K562 (cell line): ENCODE results near the gene ARIH1. TPM values are rescaled to one million over a fixed set of nuclear protein-coding genes. Genes with fewer than 3 reads are reported as not detected.

ENCODE experiments used
- CCNT2 ChIP-seq: IDR thresholded peaks from 2 replicates; pipeline ENCODE4 v1.6.1; 2011; ENCODE audit warnings: borderline replicate concordance, low read depth, mild to moderate bottlenecking, moderate library complexity, mixed read lengths, low read length; ENCODE audit not compliant: insufficient read length; ENCODE audit errors: extremely low read depth
- CTCF ChIP-seq, 3 experiments: IDR thresholded peaks in 2 of 3; conservative IDR thresholded peaks in 1 of 3; 2 replicates each; pipeline ENCODE4 v1.5.1; 2011 to 2012; ENCODE audit warnings: low read length in 3 of 3, mild to moderate bottlenecking in 3 of 3, control low read depth in 2 of 3, improper control_type of control experiment in 1 of 3, inconsistent platforms in 1 of 3, low read depth in 1 of 3, mixed read lengths in 1 of 3, moderate library complexity in 1 of 3; ENCODE audit not compliant: insufficient read depth in 2 of 3
- FOSL1 ChIP-seq: fragments of 200-800 bp; sonication (Bioruptor generic); conservative IDR thresholded peaks from 2 replicates; pipeline ENCODE4 v1.6.1; 2016; ENCODE audit warnings: missing genetic modification characterization, missing compliant biosample characterization
- HMGN3 ChIP-seq: IDR thresholded peaks from 2 replicates; pipeline ENCODE4 v1.6.1; 2011; ENCODE audit warnings: borderline replicate concordance, low read depth, mild to moderate bottlenecking, mixed read lengths, low read length; ENCODE audit not compliant: insufficient read length; ENCODE audit errors: extremely low read depth
- KAT2B ChIP-seq: IDR thresholded peaks from one replicate; pipeline ENCODE4 v1.6.1; 2012; ENCODE audit warnings: low read depth, mild to moderate bottlenecking, control low read depth, inconsistent platforms, low read length, moderate library complexity
- KAT8 ChIP-seq: fragments of 450-650 bp; IDR thresholded peaks from 2 replicates; pipeline ENCODE4 v1.6.1; 2016; ENCODE audit warnings: low read depth, mild to moderate bottlenecking
- MYNN ChIP-seq, 2 experiments: sonication (generic); formaldehyde crosslinking in 1 of 2; IDR thresholded peaks; 2 replicates each; pipeline versions ENCODE4 v1.5.0 to v1.6.1; 2016 to 2020; ENCODE audit warnings: antibody characterized with exemption in 1 of 2, missing genetic modification reagents in 1 of 2
- PHF8 ChIP-seq: fragments of 200-600 bp; sonication (generic); IDR thresholded peaks from 2 replicates; pipeline ENCODE4 v1.6.1; 2012; ENCODE audit warnings: mixed run types, mild to moderate bottlenecking, inconsistent platforms, low read length, moderate library complexity, borderline replicate concordance
- RERE ChIP-seq: sonication (generic); formaldehyde crosslinking; IDR thresholded peaks from 2 replicates; pipeline ENCODE4 v1.8.0; 2023; ENCODE audit warnings: missing genetic modification reagents, mild to moderate bottlenecking, borderline replicate concordance
- SRF ChIP-seq, 2 experiments: fragments of 250-450, 450-650 bp in 1 of 2; sonication (Bioruptor Pico) in 1 of 2; sonication (generic) in 1 of 2; formaldehyde crosslinking; IDR thresholded peaks; 2 replicates each; pipeline versions ENCODE4 v1.5.0 to v1.5.1; 2020 to 2022; ENCODE audit warnings: mild to moderate bottlenecking in 1 of 2, missing genetic modification reagents in 1 of 2
- STAT5B ChIP-seq: fragments of 250-450 bp; sonication (Bioruptor Pico); IDR thresholded peaks from 2 replicates; pipeline ENCODE4 v1.8.0; 2021; ENCODE audit warnings: mild to moderate bottlenecking, inconsistent platforms
- YY1 ChIP-seq, 3 experiments: IDR thresholded peaks; 2 replicates each; pipeline ENCODE4 v1.6.1; 2011; ENCODE audit warnings: low read length in 2 of 3, mild to moderate bottlenecking in 2 of 3, moderate library complexity in 2 of 3, borderline replicate concordance in 1 of 3, control low read depth in 1 of 3, low read depth in 1 of 3; ENCODE audit not compliant: insufficient read depth in 3 of 3, insufficient replicate concordance in 2 of 3, control insufficient read depth in 1 of 3, insufficient read length in 1 of 3; ENCODE audit errors: extremely low read depth in 1 of 3
- ZBTB1 ChIP-seq: sonication (generic); formaldehyde crosslinking; IDR thresholded peaks from 2 replicates; pipeline ENCODE4 v1.8.1; 2023; ENCODE audit warnings: missing genetic modification reagents, low read depth, mild to moderate bottlenecking, borderline replicate concordance
- ZNF239 ChIP-seq: fragments of 250-450 bp; sonication (Bioruptor Pico); IDR thresholded peaks from 2 replicates; pipeline ENCODE4 v1.4.0; 2020; ENCODE audit warnings: mild to moderate bottlenecking
- ZNF3 ChIP-seq: fragments of 250-450 bp; sonication (Bioruptor Pico); IDR thresholded peaks from 2 replicates; pipeline ENCODE4 v1.5.0; 2021; ENCODE audit warnings: mild to moderate bottlenecking, moderate library complexity
- ZNF740 ChIP-seq, 3 experiments: fragments of 200-800 bp in 1 of 3; sonication (Bioruptor generic) in 1 of 3; sonication (generic) in 1 of 3; formaldehyde crosslinking in 1 of 3; IDR thresholded peaks; 2 replicates each; pipeline versions ENCODE4 v1.6.1 to v1.8.0; 2016 to 2022; ENCODE audit warnings: mild to moderate bottlenecking in 2 of 3, missing compliant biosample characterization in 2 of 3, missing genetic modification characterization in 2 of 3, missing genetic modification reagents in 1 of 3
- polyA plus RNA-seq, 8 experiments: library from polyadenylated mRNA; depleted of rRNA in 4 of 8; stranded (reverse) in 5 of 8; unstranded in 3 of 8; fragments of >200 nt; fragmentation: Nextera tagmentation in 2 of 8; fragmentation: Illumina TruSeq in 1 of 8; extraction: Ambion mirVana in 2 of 8; extraction: Trizol in 1 of 8; gene quantifications; 2 replicates each; pipeline versions ENCODE4 v1.2.1 to v1.2.3, GENCODE V29; 2011 to 2014; ENCODE audit warnings: inconsistent platforms in 1 of 8, missing spikeins in 1 of 8
- total RNA-seq, 7 experiments: library from RNA; depleted of rRNA in 6 of 7; stranded (reverse); fragments of >200 nt in 6 of 7; fragmentation: Illumina TruSeq in 2 of 7; extraction: Trizol in 2 of 7; gene quantifications; 2 replicates each; pipeline versions ENCODE4 v1.2.1 to v1.2.3, GENCODE V29; 2011 to 2021; ENCODE audit warnings: low replicate concordance in 1 of 7

ARIH1 gene
- total and polyA plus RNA-seq, 9 of the 15 experiments (the other 6 are each of a cell fraction or from before 2014, with no cell fraction given) = 17.7 to 125 (median 31.4) TPM

GRCh38 chr15:72474912-72475628, 940 bp downstream of the ARIH1 start (continued):
- TF ChIP-seq ZNF740 (CRISPR knock-in tag; IDR thresholded peaks at IDR 0.05) = no peak
- TF ChIP-seq ZNF740 (tag; IDR thresholded peaks at IDR 0.05) = no peak
- TF ChIP-seq RERE (CRISPR knock-in tag) = no peak
- no peak for TF ChIP-seq FOSL1 (tag)
- no peak for TF ChIP-seq KAT8
- TF ChIP-seq CCNT2 = peak; percentile 12
- no peak for TF ChIP-seq ZNF3 (CRISPR knock-in tag)
- peak; percentile 47; the same call in 1 of the 2 replicates for TF ChIP-seq PHF8
- no peak for TF ChIP-seq STAT5B
- TF ChIP-seq ZBTB1 = no peak
- no peak for TF ChIP-seq ZNF239 (CRISPR knock-in tag)
- no peak for TF ChIP-seq KAT2B
- peak; percentile 33 to 84 (median 72) for TF ChIP-seq YY1 (IDR thresholded peaks at IDR 0.05; ENCODE audit: borderline replicate concordance in 1 of 3, control insufficient read depth in 1 of 3, extremely low read depth in 1 of 3, insufficient read depth in 3 of 3, insufficient read length in 1 of 3, insufficient replicate concordance in 2 of 3, low read depth in 1 of 3, low read length in 2 of 3)
- TF ChIP-seq MYNN (IDR thresholded peaks at IDR 0.05) = peak; percentile 57; the same call in 1 of the 2 replicates
- TF ChIP-seq MYNN (CRISPR knock-in tag; IDR thresholded peaks at IDR 0.05) = no peak
- no peak for TF ChIP-seq SRF (CRISPR knock-in tag; IDR thresholded peaks at IDR 0.05)
- peak in 2 of 3 experiments; percentile 6 to 22; a peak in 2 of 6 replicates for TF ChIP-seq CTCF (IDR thresholded peaks at IDR 0.05 in 2 of 3, conservative IDR thresholded peaks at IDR 0.05 in 1 of 3; ENCODE audit: insufficient read depth in 2 of 3, low read depth in 1 of 3, low read length in 3 of 3)
- peak; percentile 22 for TF ChIP-seq HMGN3
